GM06990 (cell line): ENCODE measurements around the gene WDR7.

Source experiments
- DNase-seq: peaks from one replicate; pipeline ENCODE4 v3.0.0-alpha.2; 2011; ENCODE audit not compliant: insufficient read length; ENCODE audit errors: extremely low read depth
- H3K27me3 ChIP-seq: replicated peaks from 2 replicates; pipeline ENCODE4 v1.6.0; 2011; ENCODE audit warnings: low read length; ENCODE audit not compliant: control insufficient read depth, insufficient read depth
- H3K36me3 ChIP-seq: 2 replicates; pipeline ENCODE4 v1.5.1; 2011; ENCODE audit warnings: low read length; ENCODE audit not compliant: control insufficient read depth, insufficient read depth
- H3K4me3 ChIP-seq: replicated peaks from 2 replicates; pipeline ENCODE4 v1.5.1; 2011; ENCODE audit warnings: low read depth, mild to moderate bottlenecking, control low read depth, low read length
- CTCF ChIP-seq: IDR thresholded peaks from 2 replicates; pipeline ENCODE4 v1.5.1; 2011; ENCODE audit warnings: low read length, control low read depth, mild to moderate bottlenecking, inconsistent platforms; ENCODE audit not compliant: insufficient read depth, poor library complexity, severe bottlenecking

Gene WDR7

DNA sequence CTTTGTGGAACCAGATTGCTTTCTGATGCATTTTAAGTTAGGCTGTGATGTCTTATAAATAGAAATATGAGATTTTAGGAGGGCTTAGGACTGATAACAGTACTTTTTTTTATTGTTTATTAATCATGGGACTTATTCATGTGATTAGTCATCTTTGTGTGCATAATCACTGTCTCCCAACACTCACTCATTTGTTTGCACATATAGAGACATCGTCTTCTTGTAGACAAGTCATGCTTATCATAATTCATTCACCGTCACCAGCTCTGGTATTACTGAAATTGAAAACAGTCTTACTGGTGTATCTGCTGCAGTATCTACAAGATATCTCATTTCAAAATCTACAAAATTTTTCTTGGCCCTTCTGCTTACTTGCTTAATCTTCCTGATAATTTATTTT lies 45.8 kb downstream of the WDR7 start:
- TF ChIP-seq CTCF = no peak
- DNase-seq = no peak
- H3K4me3 ChIP-seq = no peak overlapping the region

DNA sequence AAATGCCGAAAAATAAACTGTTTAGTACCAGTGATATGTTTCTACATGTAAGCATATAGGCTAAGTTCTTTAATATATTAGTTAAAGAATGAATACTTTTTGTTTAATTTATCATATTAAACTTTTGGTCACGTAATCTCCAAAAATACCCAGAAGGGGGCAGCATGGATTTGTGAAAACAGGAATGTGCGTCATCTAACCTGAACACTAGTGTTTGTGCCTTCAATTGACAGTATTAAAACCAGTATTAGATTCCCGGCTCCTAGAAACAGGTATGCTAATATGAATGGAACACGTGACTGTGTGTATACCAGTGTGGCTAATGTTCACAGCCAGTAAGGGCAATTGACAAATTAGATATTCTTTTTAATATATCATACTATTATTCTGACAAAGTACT lies 51.8 kb downstream of the WDR7 start:
- no peaks in the 10 kb centered on the region for H3K27me3 ChIP-seq
- no peak overlapping the region for H3K4me3 ChIP-seq
- no peaks in the 10 kb centered on the region for H3K36me3 ChIP-seq
- no peak for DNase-seq
- TF ChIP-seq CTCF = peak; percentile 42

More for the DNA sequence above, 45.8 kb downstream of the WDR7 start:
- H3K36me3 ChIP-seq = no peaks in the 10 kb centered on the region
- no peaks in the 10 kb centered on the region for H3K27me3 ChIP-seq

- peak; percentile 46 for TF ChIP-seq CTCF
- DNase-seq = peak; percentile 33
- Histone ChIP-seq H3K27me3 (no peaks in the 10 kb centered on the region), H3K4me3 (no peak overlapping the region), H3K36me3 (no peaks in the 10 kb centered on the region)
Measured at GRCh38 chr18:56709463-56709862, 58.3 kb downstream of the WDR7 start.

DNA sequence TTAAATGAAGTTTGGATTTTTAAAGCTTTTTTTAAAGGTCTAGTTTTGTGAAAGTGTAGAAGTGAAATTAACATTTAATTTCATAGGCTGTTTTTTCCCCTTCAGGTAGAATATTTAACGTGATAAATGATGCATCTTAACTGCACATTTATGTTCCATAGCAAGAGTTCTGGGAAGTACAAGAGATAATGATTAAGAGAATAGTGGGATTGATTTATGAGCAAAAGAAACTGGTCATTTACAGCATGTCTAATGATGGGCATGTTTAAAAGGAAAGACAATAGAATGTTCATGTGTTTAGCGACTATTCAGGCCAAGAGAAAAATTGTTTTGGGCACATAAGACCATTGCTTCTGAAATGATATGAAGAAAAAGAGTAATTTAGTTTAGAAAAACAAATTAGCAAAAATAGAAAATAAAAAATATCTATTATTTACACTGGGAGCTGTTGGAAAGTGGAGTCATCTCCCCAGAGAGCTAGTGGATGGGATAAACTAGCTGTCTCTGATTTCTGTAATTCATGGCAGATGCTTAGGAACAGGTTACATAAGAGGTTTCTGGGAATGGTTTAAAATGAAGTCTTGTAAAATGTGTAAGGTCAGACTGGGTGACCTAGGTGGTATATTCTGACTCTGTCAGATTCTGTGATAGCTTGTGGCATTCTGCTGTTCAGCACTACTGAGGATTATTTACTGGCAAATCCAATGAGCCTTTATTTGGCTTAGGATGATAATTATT lies 60.7 kb downstream of the WDR7 start:
- Histone ChIP-seq H3K36me3 (no peaks in the 10 kb centered on the region), H3K4me3 (no peak overlapping the region), H3K27me3 (no peaks in the 10 kb centered on the region)
- TF ChIP-seq CTCF = no peak
- no peak for DNase-seq

DNA sequence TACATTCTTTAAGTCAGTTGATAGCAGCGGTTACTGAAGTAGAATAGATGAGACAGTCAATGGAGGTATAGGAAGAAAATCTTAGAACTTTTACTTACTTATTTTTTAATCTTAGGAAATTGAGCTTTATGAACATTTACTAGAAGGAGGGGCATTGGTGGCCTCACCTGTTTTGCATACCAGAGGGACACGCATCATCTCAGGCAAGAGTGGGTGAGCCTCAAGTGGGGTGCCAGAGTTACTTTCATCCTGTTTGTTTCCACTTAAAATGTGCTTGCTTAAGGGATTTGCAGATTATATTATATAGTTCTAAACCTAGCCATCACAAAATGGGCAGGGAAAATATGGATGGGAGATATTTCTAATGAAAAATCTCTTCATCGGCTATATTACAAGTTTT lies 61.6 kb downstream of the WDR7 start:
- Histone ChIP-seq H3K4me3 (no peak overlapping the region), H3K36me3 (no peaks in the 10 kb centered on the region), H3K27me3 (no peaks in the 10 kb centered on the region)
- no peak for DNase-seq
- no peak for TF ChIP-seq CTCF

DNA sequence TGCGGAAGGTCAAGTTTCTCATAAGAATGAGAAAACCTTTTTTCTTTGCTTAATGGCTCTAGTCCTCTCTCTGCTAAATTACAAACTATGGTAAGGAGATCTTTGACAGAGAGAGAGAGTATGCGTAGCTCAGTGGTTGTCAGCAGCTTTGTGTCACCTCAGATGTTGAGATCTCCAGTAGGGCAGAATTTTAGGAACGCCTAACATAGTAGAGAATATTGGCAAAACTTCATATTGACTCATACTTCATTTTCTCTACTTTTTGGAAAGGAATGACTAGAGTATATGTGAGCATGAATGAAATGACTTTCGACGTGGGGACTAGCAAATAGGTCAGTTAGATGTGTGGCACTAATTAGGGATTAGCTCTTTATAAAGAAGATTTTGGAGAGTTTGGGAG lies 64.0 kb downstream of the WDR7 start:
- H3K4me3 ChIP-seq = no peak overlapping the region
- DNase-seq = no peak
- TF ChIP-seq CTCF = no peak
- no peaks in the 10 kb centered on the region for H3K27me3 ChIP-seq
- no peaks in the 10 kb centered on the region for H3K36me3 ChIP-seq
